ENCODE measurements around the gene ADAMTS7.

DNA sequence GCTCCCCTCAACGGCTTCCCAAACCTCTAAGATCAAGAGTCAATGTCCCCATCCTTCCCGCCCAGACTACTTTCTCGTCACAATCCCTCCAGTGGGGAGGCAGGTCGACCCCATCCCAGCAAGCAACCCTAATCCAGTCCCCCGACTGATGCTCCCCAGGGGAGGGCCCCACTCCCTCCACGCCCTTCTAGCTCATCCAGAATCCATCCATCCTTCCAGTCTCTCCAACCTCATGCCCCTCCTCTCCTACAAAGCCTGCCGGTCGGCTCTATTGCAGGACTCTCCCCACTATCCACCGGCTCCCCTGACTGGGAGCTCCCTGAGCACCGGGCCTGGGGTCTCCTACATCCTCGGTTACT is 1.3 kb downstream of the ADAMTS7 start:
- TF ChIP-seq, protein P1, sequence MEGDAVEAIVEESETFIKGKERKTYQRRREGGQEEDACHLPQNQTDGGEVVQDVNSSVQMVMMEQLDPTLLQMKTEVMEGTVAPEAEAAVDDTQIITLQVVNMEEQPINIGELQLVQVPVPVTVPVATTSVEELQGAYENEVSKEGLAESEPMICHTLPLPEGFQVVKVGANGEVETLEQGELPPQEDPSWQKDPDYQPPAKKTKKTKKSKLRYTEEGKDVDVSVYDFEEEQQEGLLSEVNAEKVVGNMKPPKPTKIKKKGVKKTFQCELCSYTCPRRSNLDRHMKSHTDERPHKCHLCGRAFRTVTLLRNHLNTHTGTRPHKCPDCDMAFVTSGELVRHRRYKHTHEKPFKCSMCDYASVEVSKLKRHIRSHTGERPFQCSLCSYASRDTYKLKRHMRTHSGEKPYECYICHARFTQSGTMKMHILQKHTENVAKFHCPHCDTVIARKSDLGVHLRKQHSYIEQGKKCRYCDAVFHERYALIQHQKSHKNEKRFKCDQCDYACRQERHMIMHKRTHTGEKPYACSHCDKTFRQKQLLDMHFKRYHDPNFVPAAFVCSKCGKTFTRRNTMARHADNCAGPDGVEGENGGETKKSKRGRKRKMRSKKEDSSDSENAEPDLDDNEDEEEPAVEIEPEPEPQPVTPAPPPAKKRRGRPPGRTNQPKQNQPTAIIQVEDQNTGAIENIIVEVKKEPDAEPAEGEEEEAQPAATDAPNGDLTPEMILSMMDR (IDR thresholded peaks at IDR 0.05) = no peak
- TF ChIP-seq POLR2A (IDR thresholded peaks at IDR 0.05) = no peak
